ENCODE results near the gene HERPUD2.

GRCh38 chr7:35714407-35714806 is 19.5 kb upstream of the HERPUD2 start:
- TF ChIP-seq CTCF (IDR thresholded peaks at IDR 0.05), result no peak
- no peak for TF ChIP-seq POLR2A (IDR thresholded peaks at IDR 0.05)
- no peak for TF ChIP-seq POLR2AphosphoS5 (IDR thresholded peaks at IDR 0.05)
- no peak for TF ChIP-seq EP300 (IDR thresholded peaks at IDR 0.05)
